ENCODE results near the gene CDH4.

GRCh38 chr20:61878478-61879302 lies 626.6 kb downstream of the CDH4 start:
- TF ChIP-seq CTCF (conservative IDR thresholded peaks at IDR 0.05): no peak
- no peak for TF ChIP-seq ZFX (IDR thresholded peaks at IDR 0.05)

Measured in C4-2B (cell line).